Fibroblast of peridontal ligament (primary cell): ENCODE results near the gene PSORS1C1.
"Not testable (repeated sequence)": the region's sequence is repeated elsewhere in the genome, so short reads cannot be mapped to it uniquely, and the experiment has no call there.

Experiments used
- DNase-seq: peaks from one replicate; pipeline ENCODE4 v3.0.0-alpha.2; 2010; ENCODE audit errors: extremely low read depth

PSORS1C1 gene

DNA sequence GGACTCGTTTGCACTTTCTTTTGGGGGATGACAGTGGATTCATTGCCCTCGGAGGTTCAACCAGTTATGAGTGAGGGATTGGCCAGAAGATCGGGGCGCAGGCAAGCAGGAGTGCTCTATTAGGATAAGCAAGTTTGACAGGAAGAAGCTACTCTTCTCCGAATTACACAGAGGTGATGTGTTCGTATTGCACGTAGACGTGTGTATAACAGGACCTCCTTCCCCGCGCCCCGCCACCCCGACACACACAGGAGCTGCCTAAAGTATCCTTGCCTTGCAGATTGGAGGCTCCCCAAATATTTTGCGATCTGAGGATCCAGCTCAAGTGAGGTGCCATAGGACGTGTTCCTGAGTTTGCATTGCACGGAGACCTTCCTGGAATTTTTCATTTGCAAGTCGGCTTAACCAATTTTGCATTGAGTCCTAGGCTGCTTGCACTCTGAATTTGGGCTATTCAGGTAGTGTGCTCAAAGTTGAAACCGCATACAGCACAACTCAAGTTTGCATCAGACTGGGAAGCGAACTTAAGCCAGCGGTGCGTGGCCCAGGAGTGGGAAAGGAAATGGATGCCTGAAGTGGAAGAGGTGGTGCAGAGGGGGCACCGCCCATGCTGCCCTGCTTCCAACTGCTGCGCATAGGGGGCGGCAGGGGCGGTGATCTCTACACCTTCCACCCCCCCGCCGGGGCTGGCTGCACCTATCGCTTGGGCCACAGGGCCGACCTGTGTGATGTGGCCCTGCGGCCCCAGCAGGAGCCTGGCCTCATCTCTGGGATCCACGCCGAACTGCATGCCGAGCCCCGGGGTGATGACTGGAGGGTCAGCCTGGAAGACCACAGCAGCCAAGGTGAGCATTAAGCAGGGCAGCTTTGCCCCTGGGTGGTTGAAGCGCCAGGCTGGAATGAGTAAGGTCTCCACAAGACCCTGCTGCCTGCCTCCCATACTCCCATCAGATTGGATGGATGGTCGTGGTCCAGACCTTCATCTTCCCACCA is 44.6 kb downstream of the PSORS1C1 start:
- DNase-seq: no peak

DNA sequence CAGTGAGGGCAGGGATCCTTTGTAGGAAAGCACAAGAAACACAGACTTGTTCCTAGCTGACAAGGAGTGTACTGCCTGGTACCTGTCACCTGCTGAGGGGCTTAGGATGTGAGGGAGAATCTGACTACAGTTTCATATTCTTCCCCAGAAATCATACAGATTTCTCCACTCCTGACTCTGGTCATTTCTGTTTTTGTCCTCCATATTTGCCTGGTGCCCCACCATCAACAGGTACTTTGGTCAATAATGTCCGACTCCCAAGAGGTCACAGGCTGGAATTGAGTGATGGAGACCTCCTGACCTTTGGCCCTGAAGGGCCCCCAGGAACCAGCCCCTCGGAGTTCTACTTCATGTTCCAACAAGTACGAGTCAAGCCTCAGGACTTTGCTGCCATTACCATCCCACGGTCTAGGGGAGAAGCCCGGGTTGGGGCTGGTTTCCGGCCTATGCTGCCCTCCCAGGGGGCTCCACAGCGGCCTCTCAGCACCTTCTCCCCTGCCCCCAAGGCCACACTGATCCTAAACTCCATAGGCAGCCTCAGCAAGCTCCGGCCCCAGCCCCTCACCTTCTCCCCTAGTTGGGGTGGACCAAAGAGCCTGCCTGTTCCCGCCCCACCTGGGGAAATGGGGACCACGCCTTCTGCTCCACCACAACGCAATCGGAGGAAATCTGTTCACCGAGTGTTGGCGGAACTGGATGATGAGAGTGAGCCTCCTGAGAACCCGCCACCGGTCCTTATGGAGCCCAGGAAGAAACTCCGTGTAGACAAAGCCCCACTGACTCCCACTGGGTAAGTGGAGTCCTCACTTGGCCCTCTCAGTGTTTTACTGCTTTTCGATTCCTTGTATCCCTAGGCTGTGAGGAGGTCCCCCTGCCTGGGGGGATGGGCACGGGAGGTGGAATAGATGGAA is 46.9 kb downstream of the PSORS1C1 start:
- no peak for DNase-seq

DNA sequence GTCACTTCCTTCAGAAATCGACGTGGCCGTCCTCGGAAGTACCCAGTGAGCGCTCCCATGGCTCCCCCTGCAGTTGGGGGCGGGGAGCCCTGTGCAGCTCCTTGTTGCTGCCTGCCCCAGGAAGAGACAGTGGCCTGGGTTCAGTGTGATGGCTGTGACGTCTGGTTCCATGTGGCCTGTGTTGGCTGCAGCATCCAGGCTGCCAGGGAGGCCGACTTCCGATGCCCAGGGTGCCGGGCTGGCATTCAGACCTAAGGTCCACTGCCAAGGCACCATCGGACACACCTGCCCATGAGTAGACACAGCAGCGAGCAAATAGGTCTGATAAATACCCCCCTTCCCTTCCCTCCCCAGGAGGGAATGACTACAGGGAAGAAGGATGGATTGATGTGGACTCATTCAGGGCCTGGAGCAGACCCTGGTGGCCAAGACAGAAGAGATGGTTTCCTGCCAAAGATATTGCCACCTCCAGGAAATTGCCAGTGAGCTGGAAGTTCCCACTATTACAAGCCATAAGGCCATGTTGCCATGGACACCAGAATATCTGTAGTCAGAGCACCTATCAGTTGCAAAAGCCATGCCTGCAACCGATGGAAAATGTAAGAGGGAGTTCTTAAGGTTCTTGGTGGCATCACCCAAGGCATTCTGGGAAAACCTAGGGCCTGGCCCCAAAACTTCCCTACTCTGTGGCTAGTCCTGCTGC is 48.0 kb downstream of the PSORS1C1 start:
- DNase-seq: no peak

DNA sequence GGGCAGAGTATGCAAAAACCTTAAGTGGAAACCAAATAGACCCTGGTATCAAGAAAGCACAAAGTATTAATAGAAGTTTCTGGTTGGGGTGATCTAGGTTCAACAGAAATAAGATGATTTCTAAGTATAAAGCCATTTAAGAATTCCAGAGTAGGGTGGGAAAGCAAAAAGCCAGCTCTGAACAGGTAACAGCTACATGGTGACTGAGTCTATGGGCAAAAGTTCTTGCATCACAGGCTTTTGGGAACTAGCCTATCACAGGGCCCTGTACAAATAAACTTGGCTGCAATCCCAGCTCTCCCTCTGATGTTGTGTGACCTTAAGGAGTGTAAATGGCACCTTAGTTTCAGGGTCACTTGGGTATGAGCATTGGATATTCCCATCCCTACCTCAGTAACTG is 49.3 kb downstream of the PSORS1C1 start:
- DNase-seq: no peak

DNA sequence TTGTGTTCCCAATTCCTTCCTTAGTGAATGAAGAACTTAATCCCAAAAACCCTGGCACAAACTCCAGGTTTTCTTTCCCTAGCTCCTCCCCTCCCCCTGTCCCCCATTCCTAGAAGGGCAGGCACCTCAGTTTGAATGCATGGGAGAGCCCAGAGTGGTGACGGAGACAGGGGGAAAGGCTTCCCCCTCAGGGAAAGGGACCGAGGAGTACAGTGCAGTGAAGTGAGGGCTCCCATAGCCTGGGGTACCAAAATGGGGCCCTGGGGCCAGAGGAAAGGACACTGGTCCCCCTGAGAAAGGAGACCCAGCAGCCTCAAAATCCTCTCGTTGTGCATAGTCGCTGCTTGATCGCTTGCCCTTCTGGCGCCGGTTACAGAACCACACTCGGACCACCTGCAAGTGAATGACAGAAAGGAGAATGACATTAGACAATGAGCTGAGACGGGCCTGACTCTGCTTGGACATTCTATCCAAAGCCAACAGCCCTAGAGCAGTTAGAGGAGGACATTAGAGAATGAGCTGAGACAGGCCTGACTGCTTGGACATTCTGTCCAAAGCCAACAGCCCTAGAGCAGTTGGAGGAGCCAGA is 50.0 kb downstream of the PSORS1C1 start:
- not testable (repeated sequence) for DNase-seq

DNA sequence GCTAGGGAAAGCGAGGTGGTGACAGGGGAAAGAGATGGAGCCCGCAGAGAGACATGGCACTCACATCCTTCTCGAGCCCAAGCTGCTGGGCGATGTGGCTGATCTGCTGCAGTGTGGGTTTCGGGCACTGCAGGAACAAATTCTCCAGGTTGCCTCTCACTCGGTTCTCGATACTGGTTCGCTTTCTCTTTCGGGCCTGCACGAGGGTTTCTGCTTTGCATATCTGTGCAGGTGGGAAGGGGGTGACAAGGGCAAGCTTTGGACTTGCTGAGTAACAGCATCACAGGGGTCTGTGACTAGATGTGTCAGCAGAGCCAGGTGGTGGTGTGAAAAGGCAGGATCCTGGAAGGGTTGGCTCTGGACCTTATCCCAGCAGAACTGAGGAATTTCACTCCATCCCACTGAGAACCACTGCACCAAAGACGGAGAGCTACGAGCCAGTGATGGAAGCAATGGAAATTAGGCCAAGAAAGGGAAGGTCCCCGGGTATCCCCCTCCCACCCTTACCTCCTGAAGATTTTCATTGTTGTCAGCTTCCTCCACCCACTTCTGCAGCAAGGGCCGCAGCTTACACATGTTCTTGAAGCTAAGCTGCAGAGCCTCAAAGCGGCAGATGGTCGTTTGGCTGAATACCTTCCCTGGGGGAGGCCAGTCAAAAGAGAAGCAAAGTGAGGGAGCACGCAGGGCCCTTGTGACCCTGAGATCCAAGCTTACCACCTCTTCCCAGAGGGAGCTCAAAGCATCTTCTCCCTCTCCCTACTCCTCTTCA is 50.6 kb downstream of the PSORS1C1 start:
- not testable (repeated sequence) for DNase-seq

DNA sequence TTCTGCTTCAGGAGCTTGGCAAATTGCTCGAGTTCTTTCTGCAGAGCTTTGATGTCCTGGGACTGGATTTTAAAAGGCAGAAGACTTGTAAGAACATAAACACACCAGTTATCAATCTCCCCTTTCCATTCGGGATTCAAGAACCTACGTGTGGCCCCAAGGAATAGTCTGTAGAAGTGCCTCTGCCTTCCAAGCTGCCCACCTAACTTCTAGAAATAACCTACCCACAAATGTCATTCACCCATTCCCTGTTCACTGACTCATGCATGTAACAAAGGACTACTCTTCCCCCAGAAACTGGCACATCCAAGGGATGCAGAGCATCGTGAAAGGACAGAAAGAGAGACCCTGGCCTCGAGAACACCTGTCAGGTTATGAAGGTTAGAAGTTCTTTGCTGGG is 51.4 kb downstream of the PSORS1C1 start:
- DNase-seq: no peak

DNA sequence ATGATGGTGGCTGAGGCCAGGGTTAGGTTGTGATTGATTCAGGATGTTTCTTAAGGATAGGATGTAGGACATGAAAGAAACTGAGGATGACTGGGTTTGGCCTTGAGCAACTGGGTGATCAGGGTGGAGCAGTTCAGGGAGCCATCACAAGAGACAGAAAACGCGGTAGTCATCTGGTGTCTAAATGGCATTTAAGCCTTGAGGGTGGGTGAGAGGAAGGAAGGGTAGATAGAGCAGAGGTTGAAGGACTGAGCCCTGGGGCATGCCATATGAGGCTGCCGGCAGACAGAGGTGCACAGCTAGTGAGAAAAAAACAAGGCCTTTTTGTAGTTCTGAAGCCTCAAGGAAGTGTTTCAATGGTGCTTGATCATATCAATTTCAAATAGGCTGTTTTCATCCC is 54.0 kb downstream of the PSORS1C1 start:
- no peak for DNase-seq

DNA sequence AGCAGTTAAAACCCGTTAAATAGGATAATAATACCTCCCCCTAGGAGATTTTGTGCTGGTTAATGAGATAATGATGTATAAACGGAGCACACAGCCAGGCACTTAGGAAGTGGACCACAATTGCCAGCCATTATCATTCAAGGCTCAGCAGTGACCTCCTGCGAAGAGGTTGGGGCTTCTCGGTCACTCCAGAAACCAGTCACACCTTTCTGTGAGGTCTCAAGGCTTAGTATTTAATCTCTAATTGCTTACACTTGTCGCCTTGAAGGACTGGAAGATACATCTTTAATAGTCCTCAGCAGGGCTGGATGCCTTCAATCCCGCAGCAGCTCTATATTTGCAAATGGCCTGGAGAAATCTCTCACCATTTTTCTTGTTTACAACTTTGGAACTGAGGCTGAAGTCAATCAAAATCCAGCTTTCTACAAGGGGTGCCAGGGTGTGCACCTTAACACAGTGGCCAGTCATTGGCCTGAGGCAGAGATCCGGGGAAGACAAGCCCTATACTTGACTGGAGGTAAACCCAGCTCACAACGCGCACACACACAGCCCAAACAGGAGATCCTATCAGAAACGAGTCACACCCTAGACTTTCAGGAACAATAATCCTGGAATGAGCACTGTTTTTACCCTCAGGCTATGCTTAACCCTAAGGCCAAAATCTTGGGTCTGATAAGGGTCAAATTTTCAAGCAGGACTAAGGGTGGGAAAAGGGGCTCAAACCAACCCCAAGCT is 54.7 kb downstream of the PSORS1C1 start:
- DNase-seq: no peak

DNA sequence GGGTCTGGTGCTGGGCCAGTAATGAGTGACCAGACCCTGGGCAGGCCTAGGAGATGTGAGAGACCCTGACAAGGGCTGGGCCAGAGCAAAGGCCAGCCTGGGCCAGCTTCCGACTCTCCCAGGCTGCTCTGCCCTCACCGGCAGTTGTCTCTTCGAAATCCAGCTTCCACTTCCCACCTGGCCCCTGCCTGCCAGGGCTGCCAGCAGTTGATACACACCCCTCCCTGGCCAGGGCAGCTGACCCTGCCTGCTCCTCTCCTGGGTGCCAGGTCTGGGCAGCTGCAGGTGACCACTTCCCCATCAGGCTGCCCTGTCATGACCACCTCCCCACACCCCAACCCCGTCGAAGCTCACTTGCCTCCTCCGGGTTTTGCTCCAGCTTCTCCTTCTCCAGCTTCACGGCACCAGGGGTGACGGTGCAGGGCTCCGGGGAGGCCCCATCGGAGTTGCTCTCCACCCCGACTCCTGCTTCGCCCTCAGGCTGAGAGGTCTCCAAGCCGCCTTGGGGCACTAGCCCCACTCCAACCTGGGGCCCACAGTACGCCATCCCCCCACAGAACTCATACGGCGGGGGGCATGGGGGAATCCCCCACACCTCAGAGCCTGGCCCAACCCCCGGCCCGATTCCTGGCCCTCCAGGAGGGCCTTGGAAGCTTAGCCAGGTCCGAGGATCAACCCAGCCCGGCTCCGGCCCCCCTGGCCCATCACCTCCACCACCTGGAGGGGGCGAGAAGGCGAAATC is 55.4 kb downstream of the PSORS1C1 start:
- DNase-seq: not testable (repeated sequence)

DNA sequence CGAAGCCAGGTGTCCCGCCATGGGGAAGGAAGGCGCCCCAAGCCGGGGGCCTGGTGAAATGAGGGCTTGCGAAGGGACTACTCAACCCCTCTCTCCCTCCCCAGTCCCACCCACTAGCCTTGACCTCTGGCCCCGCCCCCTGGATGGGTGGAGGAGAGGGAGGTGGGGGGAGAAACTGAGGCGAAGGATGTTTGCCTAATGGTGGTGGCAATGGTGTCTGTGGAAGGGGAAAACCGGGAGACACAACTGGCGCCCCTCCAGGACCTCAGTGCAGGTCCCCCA is 55.9 kb downstream of the PSORS1C1 start, which contains the start of gene POU5F1:
Gene POU5F1, minus strand, starts transcription at position 83 of the 282 bp plus-strand sequence. Its CDS starts 62 bp downstream, at position 21.
- DNase-seq: no peak

DNA sequence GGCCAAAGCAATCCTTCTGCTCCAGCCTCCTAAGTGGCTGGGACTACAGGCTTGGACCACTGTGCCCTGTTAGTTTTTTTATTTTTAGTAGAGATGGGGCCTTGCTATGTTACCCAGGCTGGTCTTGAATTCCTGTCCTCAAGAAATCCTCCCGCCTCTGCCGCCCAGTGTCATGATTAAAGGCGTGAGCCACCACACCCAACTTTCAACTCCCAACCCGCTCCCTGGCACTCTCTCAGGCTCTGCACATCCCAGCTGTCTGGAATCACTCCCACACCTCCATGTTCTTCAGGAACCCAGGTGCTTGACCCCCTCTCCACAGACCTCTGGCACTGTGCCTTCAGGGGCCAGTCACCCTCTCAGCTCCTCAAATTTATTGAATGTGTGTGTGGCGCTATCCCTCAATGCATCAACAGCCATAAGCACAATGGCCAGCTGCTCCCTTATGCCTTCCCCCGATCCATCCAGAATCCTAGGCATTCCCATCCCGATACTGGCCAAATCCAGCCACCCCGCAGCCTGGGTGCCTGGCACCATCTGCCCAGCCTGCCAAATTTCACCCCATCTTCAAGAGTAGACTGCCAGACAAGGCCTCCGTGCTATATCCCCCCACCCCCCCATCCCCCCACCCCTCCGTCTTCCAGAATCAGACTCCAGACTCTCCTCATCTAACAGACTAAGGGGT is 56.5 kb downstream of the PSORS1C1 start:
- no peak for DNase-seq

DNA sequence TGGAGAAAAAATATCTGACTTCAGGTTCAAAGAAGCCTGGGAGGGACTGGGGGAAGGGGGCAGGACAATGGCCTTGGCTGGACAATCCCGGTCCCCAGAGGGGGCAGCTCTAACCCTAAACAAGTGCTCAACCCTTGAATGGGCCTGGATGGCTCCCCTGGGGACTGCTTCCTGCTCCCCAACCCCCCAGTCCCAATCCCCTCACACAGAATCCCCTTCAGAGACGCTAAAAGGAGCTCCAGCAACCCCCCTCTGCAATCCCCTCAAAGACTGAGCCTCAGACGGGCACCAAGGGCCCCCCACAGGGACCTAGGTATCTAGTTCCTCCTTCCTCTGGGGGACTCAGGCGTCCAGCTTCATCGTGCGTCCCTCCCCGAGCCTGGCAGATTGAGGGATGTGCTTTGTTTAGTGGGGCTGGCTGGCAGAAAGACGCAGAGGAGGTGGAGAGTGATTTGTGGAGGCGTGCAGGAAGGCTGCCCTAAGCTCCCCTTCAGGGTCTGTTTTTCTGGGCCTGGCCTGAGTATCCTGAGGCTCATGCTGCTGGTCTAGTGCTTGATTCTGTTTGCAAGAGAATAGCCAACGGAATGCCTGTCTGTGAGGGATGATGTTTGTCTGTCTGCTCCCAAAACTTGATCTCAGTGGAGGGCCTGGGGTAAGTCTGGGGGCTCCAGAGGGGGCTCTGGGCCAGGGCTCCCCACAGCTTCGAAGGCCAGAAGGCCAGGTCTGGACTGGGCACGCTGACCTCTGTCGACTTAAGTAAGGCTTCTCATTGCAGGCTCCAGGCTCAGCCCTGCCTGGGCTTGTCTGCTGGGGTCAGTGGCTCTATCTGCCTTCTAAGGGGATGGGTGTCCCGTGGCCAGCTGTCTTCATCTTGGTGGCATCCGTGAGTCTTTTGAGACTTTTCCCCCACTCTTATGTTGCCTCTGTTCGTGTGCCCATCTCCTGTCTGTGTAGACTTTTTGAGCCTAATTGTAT is 57.6 kb downstream of the PSORS1C1 start:
- DNase-seq: no peak

DNA sequence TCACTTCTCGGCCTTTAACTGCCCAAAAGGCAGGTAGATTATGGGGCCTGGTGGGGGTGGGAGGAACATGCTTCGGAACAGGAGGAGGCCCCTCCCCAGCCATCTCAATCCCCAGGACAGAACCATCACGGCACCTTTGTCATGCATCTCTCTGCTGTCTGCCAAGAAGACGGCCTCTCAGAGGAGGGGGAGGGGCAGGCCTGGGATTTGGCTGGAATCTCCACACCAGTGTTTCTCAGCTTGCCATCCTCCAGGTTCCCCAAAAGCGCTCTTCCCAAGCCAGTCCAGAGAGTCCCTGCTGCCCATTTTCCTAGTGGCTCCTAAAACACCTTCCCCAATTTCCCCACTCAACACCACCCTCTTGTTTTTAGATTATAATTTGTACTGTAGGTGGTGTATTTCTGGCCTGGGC is 58.4 kb downstream of the PSORS1C1 start:
- DNase-seq: no peak

DNA sequence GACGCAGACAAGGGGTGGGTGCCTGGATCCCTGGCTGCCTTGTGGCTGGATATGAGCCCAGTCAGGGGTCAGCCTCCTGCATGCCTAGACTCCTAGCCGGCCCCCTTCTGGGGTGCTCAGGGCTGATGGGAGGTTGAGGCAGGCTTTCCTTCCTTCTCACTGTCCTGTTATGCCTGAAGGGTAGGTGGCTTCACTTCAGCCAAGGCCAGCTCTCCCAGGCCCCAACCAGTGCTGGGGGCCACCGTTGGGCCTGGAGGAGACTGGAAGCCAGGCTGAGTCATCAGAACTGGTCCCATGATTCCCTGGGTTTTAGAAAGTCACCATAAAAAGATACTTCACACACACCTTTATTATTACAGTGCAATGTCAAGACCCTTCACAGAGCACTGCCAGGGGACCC is 58.8 kb downstream of the PSORS1C1 start:
- DNase-seq: no peak

DNA sequence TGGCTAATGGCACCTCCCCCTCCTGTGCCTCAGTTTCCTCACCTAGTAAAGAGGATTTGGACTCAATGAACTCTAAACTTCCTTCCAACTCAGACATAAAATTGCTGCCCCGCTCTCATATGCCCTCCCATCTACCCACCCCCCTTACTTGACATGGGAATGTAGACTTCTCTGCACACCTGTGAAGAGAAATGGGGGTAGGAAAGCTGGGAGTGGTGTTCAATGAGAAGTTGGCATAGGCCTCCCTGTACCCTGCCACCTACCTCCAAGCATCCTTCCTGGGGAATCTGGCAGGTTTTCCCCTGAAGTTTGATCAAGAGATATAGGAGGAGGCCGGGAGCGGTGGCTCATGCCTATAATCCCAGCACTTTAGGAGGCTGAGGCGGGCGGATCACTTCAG is 59.8 kb downstream of the PSORS1C1 start:
- no peak for DNase-seq

DNA sequence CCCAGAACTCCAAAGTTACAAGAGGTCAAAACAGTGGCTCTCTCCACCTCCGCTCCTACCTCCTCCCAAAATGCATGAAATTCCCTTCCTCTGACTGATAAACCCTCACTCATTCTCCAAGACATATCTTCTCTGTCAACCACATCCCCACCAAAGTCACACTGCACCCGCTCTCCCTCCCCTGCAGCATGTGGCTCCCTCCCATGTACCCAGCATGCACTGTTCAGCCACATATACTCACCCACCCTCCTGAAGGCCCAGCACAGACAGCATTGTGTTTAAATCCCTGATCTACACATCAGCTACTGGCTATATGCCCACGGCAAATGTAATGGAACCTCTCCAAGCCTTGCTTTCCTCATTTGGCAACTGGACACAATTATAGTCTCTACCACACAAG is 61.4 kb downstream of the PSORS1C1 start:
- DNase-seq: peak; percentile 69
